HEK293 (cell line): ENCODE data around the gene GMPR2.

ENCODE experiments used
- AEBP2 ChIP-seq: fragments of 450-650 bp; formaldehyde crosslinking; IDR thresholded peaks from 2 replicates; pipeline ENCODE4 v1.5.1; 2016; ENCODE audit warnings: missing biosample characterization, missing genetic modification characterization, borderline replicate concordance
- BCL11A ChIP-seq: fragments of 450-650 bp; formaldehyde crosslinking; IDR thresholded peaks from 2 replicates; pipeline ENCODE4 v1.5.1; 2016; ENCODE audit warnings: low read depth, missing biosample characterization, missing genetic modification characterization
- MZF1 ChIP-seq: fragments of 450-650 bp; formaldehyde crosslinking; IDR thresholded peaks from 2 replicates; pipeline ENCODE4 v1.5.1; 2017; ENCODE audit warnings: missing biosample characterization, missing genetic modification characterization, borderline replicate concordance
- OSR2 ChIP-seq: fragments of 450-650 bp; formaldehyde crosslinking; IDR thresholded peaks from 2 replicates; pipeline ENCODE4 v1.5.1; 2016; ENCODE audit warnings: missing biosample characterization, missing genetic modification characterization
- PATZ1 ChIP-seq: fragments of 450-650 bp; formaldehyde crosslinking; IDR thresholded peaks from 2 replicates; pipeline ENCODE4 v1.5.1; 2016; ENCODE audit warnings: missing biosample characterization, missing genetic modification characterization
- RBAK ChIP-seq: fragments of 450-650 bp; formaldehyde crosslinking; IDR thresholded peaks from 2 replicates; pipeline ENCODE4 v1.5.1; 2016; ENCODE audit warnings: missing biosample characterization, missing genetic modification characterization
- SALL2 ChIP-seq: fragments of 450-650 bp; formaldehyde crosslinking; IDR thresholded peaks from 2 replicates; pipeline ENCODE4 v1.5.0; 2017; ENCODE audit warnings: missing biosample characterization, mild to moderate bottlenecking, missing genetic modification characterization, borderline replicate concordance
- SP2 ChIP-seq: fragments of 450-650 bp; formaldehyde crosslinking; IDR thresholded peaks from 2 replicates; pipeline ENCODE4 v1.5.1; 2016; ENCODE audit warnings: missing biosample characterization, missing genetic modification characterization
- TCF7L2 ChIP-seq: IDR thresholded peaks from 2 replicates; pipeline ENCODE4 v1.6.1; 2011; ENCODE audit warnings: low read depth, mild to moderate bottlenecking, inconsistent platforms, low read length, moderate library complexity, borderline replicate concordance
- TRIM28 ChIP-seq: IDR thresholded peaks from 2 replicates; pipeline ENCODE4 v1.6.1; 2011; ENCODE audit warnings: low read length, control low read depth, borderline replicate concordance
- ZBTB17 ChIP-seq: fragments of 450-650 bp; formaldehyde crosslinking; IDR thresholded peaks from 2 replicates; pipeline ENCODE4 v1.5.1; 2016; ENCODE audit warnings: missing biosample characterization, missing genetic modification characterization
- ZFHX2 ChIP-seq: fragments of 450-650 bp; formaldehyde crosslinking; conservative IDR thresholded peaks from 2 replicates; pipeline ENCODE4 v1.5.1; 2016; ENCODE audit warnings: missing biosample characterization, missing genetic modification characterization
- ZFP37 ChIP-seq: fragments of 450-650 bp; formaldehyde crosslinking; IDR thresholded peaks from 2 replicates; pipeline ENCODE4 v1.5.1; 2016; ENCODE audit warnings: missing biosample characterization, missing genetic modification characterization
- ZNF112 ChIP-seq: fragments of 450-650 bp; formaldehyde crosslinking; IDR thresholded peaks from 2 replicates; pipeline ENCODE4 v1.5.0; 2017; ENCODE audit warnings: missing biosample characterization, missing genetic modification characterization
- ZNF146 ChIP-seq: fragments of 450-650 bp; formaldehyde crosslinking; IDR thresholded peaks from 2 replicates; pipeline ENCODE4 v1.5.1; 2016; ENCODE audit warnings: missing biosample characterization, missing genetic modification characterization
- ZNF239 ChIP-seq: fragments of 450-650 bp; formaldehyde crosslinking; IDR thresholded peaks from 2 replicates; pipeline ENCODE4 v1.5.1; 2016; ENCODE audit warnings: missing biosample characterization, missing genetic modification characterization
- ZNF248 ChIP-seq: fragments of 450-650 bp; formaldehyde crosslinking; IDR thresholded peaks from 2 replicates; pipeline ENCODE4 v1.5.1; 2017; ENCODE audit warnings: missing biosample characterization, missing genetic modification characterization
- ZNF311 ChIP-seq: fragments of 450-650 bp; formaldehyde crosslinking; IDR thresholded peaks from 2 replicates; pipeline ENCODE4 v1.5.1; 2017; ENCODE audit warnings: missing biosample characterization, missing genetic modification characterization, borderline replicate concordance
- ZNF354C ChIP-seq: fragments of 450-650 bp; formaldehyde crosslinking; IDR thresholded peaks from 2 replicates; pipeline ENCODE4 v1.5.1; 2016; ENCODE audit warnings: missing biosample characterization, missing genetic modification characterization, low read depth, borderline replicate concordance
- ZNF416 ChIP-seq: fragments of 450-650 bp; formaldehyde crosslinking; IDR thresholded peaks from 2 replicates; pipeline ENCODE4 v1.5.1; 2016; ENCODE audit warnings: missing biosample characterization, missing genetic modification characterization
- ZNF514 ChIP-seq: fragments of 450-650 bp; formaldehyde crosslinking; IDR thresholded peaks from 2 replicates; pipeline ENCODE4 v1.5.1; 2016; ENCODE audit warnings: missing biosample characterization, missing genetic modification characterization
- ZNF529 ChIP-seq: fragments of 450-650 bp; formaldehyde crosslinking; IDR thresholded peaks from 2 replicates; pipeline ENCODE4 v1.5.1; 2017; ENCODE audit warnings: missing genetic modification characterization, missing biosample characterization; ENCODE audit not compliant: insufficient replicate concordance
- ZNF558 ChIP-seq: fragments of 450-650 bp; formaldehyde crosslinking; IDR thresholded peaks from 2 replicates; pipeline ENCODE4 v1.5.1; 2016; ENCODE audit warnings: missing biosample characterization, missing genetic modification characterization
- ZNF580 ChIP-seq: fragments of 450-650 bp; formaldehyde crosslinking; IDR thresholded peaks from 2 replicates; pipeline ENCODE4 v1.5.1; 2016; ENCODE audit warnings: missing biosample characterization, missing genetic modification characterization
- ZNF610 ChIP-seq: fragments of 450-650 bp; formaldehyde crosslinking; IDR thresholded peaks from 2 replicates; pipeline ENCODE4 v1.5.1; 2016; ENCODE audit warnings: missing biosample characterization, missing genetic modification characterization, borderline replicate concordance
- ZNF621 ChIP-seq: fragments of 450-650 bp; formaldehyde crosslinking; IDR thresholded peaks from 2 replicates; pipeline ENCODE4 v1.5.1; 2017; ENCODE audit warnings: missing biosample characterization, missing genetic modification characterization
- ZNF624 ChIP-seq: fragments of 450-650 bp; formaldehyde crosslinking; IDR thresholded peaks from 2 replicates; pipeline ENCODE4 v1.5.1; 2017; ENCODE audit warnings: missing biosample characterization, missing genetic modification characterization
- ZNF626 ChIP-seq: fragments of 450-650 bp; sonication (Bioruptor Pico); formaldehyde crosslinking; IDR thresholded peaks from 2 replicates; pipeline ENCODE4 v1.5.1; 2018; ENCODE audit warnings: missing biosample characterization, missing genetic modification characterization, inconsistent platforms
- ZNF654 ChIP-seq: fragments of 450-650 bp; formaldehyde crosslinking; IDR thresholded peaks from 2 replicates; pipeline ENCODE4 v1.5.1; 2016; ENCODE audit warnings: low read depth, missing biosample characterization, missing genetic modification characterization
- ZNF701 ChIP-seq: fragments of 450-650 bp; formaldehyde crosslinking; IDR thresholded peaks from 2 replicates; pipeline ENCODE4 v1.5.1; 2016; ENCODE audit warnings: missing biosample characterization, missing genetic modification characterization
- ZNF707 ChIP-seq: fragments of 450-650 bp; formaldehyde crosslinking; IDR thresholded peaks from 2 replicates; pipeline ENCODE4 v1.5.1; 2016; ENCODE audit warnings: missing biosample characterization, missing genetic modification characterization
- ZNF768 ChIP-seq: fragments of 450-650 bp; formaldehyde crosslinking; IDR thresholded peaks from 2 replicates; pipeline ENCODE4 v1.5.1; 2018; ENCODE audit warnings: missing biosample characterization, mild to moderate bottlenecking, missing genetic modification characterization
- ZSCAN23 ChIP-seq: fragments of 450-650 bp; formaldehyde crosslinking; IDR thresholded peaks from 2 replicates; pipeline ENCODE4 v1.5.1; 2016; ENCODE audit warnings: missing biosample characterization, missing genetic modification characterization
- TF ChIP-seq, protein P1 (sequence below): fragments of 450-650 bp; formaldehyde crosslinking; IDR thresholded peaks from 2 replicates; pipeline ENCODE4 v1.5.1; 2016; ENCODE audit warnings: missing biosample characterization, missing genetic modification characterization
- TF ChIP-seq, protein P2 (sequence below): fragments of 450-650 bp; formaldehyde crosslinking; IDR thresholded peaks from 2 replicates; pipeline ENCODE4 v1.5.1; 2016; ENCODE audit warnings: missing biosample characterization, missing genetic modification characterization

Gene GMPR2

GRCh38 chr14:24215495-24216344, 17.0 kb upstream of the GMPR2 start, which contains the start of gene MDP1 (continued):
- TF ChIP-seq SP2 (tag by site-specific recombination), result peak; percentile 64
- TF ChIP-seq ZNF248 (tag by site-specific recombination), result no peak
- peak; percentile 59 for TF ChIP-seq ZNF654
- no peak for TF ChIP-seq ZFP37 (tag by site-specific recombination)
- TF ChIP-seq ZNF514 (tag by site-specific recombination), result no peak
- TF ChIP-seq ZNF416 (tag by site-specific recombination), result no peak
- TF ChIP-seq TRIM28, result no peak
- TF ChIP-seq ZNF610, result peak; percentile 66; the same call in 1 of the 2 replicates
- no peak for TF ChIP-seq ZNF701 (tag by site-specific recombination)
- no peak for TF ChIP-seq ZNF768 (tag by site-specific recombination)
- TF ChIP-seq, protein P1, sequence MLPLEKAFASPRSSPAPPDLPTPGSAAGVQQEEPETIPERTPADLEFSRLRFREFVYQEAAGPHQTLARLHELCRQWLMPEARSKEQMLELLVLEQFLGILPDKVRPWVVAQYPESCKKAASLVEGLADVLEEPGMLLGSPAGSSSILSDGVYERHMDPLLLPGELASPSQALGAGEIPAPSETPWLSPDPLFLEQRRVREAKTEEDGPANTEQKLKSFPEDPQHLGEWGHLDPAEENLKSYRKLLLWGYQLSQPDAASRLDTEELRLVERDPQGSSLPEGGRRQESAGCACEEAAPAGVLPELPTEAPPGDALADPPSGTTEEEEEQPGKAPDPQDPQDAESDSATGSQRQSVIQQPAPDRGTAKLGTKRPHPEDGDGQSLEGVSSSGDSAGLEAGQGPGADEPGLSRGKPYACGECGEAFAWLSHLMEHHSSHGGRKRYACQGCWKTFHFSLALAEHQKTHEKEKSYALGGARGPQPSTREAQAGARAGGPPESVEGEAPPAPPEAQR (tag by site-specific recombination), result no peak; the same call in 1 of the 2 replicates
- TF ChIP-seq RBAK, result no peak
- no peak for TF ChIP-seq BCL11A (tag by site-specific recombination)
- TF ChIP-seq ZNF558 (tag by site-specific recombination), result no peak
- TF ChIP-seq ZNF624 (tag by site-specific recombination), result no peak
- no peak for TF ChIP-seq ZNF707
- TF ChIP-seq PATZ1 (tag by site-specific recombination), result peak; percentile 53
- TF ChIP-seq TCF7L2, result no peak
- TF ChIP-seq ZNF146 (tag by site-specific recombination), result no peak
- TF ChIP-seq ZNF529 (tag by site-specific recombination), result no peak
- TF ChIP-seq ZNF311 (tag by site-specific recombination), result no peak
- no peak for TF ChIP-seq ZNF239 (tag by site-specific recombination)
- no peak for TF ChIP-seq ZNF626 (tag by site-specific recombination)
- no peak for TF ChIP-seq ZNF580 (tag by site-specific recombination)
- no peak for TF ChIP-seq ZNF112
- TF ChIP-seq ZBTB17, result peak; percentile 87
- TF ChIP-seq MZF1, result peak; percentile 12; the same call in 1 of the 2 replicates
- TF ChIP-seq SALL2 (tag by site-specific recombination), result no peak
- TF ChIP-seq ZFHX2, result no peak
- no peak for TF ChIP-seq ZNF354C (tag by site-specific recombination)
- TF ChIP-seq AEBP2 (tag by site-specific recombination), result no peak
- no peak; the same call in 1 of the 2 replicates for TF ChIP-seq OSR2
- TF ChIP-seq ZSCAN23 (tag by site-specific recombination), result no peak
- no peak for TF ChIP-seq ZNF621 (tag by site-specific recombination)
- TF ChIP-seq, protein P2, sequence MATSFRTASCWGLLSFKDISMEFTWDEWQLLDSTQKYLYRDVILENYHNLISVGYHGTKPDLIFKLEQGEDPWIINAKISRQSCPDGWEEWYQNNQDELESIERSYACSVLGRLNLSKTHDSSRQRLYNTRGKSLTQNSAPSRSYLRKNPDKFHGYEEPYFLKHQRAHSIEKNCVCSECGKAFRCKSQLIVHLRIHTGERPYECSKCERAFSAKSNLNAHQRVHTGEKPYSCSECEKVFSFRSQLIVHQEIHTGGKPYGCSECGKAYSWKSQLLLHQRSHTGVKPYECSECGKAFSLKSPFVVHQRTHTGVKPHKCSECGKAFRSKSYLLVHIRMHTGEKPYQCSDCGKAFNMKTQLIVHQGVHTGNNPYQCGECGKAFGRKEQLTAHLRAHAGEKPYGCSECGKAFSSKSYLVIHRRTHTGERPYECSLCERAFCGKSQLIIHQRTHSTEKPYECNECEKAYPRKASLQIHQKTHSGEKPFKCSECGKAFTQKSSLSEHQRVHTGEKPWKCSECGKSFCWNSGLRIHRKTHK (tag by site-specific recombination), result no peak
